Ovary (tissue), 3 donors: ENCODE results near the gene FCGR2B.
"Not testable (repeated sequence)": the region's sequence is repeated elsewhere in the genome, so short reads cannot be mapped to it uniquely, and the experiment has no call there.

Experiments
- CTCF ChIP-seq, 3 donors: fragments of 450-650 bp in 2 of 3; fragments of 200-600 bp in 1 of 3; IDR thresholded peaks; one replicate each; pipeline versions ENCODE4 v1.5.1 to v1.8.0; 2016 to 2022; ENCODE audit warnings: antibody characterized with exemption in 3 of 3, mild to moderate bottlenecking in 1 of 3
- POLR2A ChIP-seq: fragments of 450-650 bp; IDR thresholded peaks from one replicate; pipeline ENCODE4 v1.6.1; 2017; ENCODE audit warnings: antibody characterized with exemption, mild to moderate bottlenecking, moderate library complexity
- donor health status: DM: no; HTN: no; CAD: no.

- not testable (repeated sequence) for TF ChIP-seq CTCF (IDR thresholded peaks at IDR 0.05); POLR2A
Measured at GRCh38 chr1:161643481-161644208, 19.3 kb upstream of the FCGR2B start.
